B cell (primary cell): ENCODE results near the gene COL25A1. TPM values are rescaled to one million over a fixed set of nuclear protein-coding genes. Genes with fewer than 3 reads are reported as not detected.

Experiments used
- ATAC-seq: fragments of 200-7000 bp; cut with Tn5 transposase; one replicate; pipeline ENCODE4 v1.10.0; 2021; ENCODE audit warnings: low read depth, mild to moderate bottlenecking, moderate number of reproducible peaks, moderate library complexity
- CTCF ChIA-PET: fragments of 350-600 bp; sonication (Branson Sonifier 250); formaldehyde crosslinking; loops from one replicate; lab custom pipeline; 2021; ENCODE audit warnings: antibody characterized with exemption, inconsistent platforms; lab: Charles Lee
- POLR2A ChIA-PET: fragments of 350-600 bp; sonication (Branson Sonifier 250); formaldehyde crosslinking; loops from one replicate; lab custom pipeline; 2021; ENCODE audit warnings: antibody characterized with exemption; lab: Charles Lee
- DNase-seq: peaks from one replicate; pipeline ENCODE4 v3.0.0; 2013
- H2AFZ ChIP-seq: 2 replicates; pipeline ENCODE4 v1.6.1; 2012; ENCODE audit warnings: mild to moderate bottlenecking, low read depth, low read length; ENCODE audit not compliant: insufficient read depth, poor library complexity, severe bottlenecking
- H3K27ac ChIP-seq, 2 donors: 1 replicate in 1 of 2; 2 replicates in 1 of 2; pipeline ENCODE4 v1.5.1; 2012 to 2013; ENCODE audit warnings: low read length in 2 of 2, mild to moderate bottlenecking in 2 of 2, moderate library complexity in 1 of 2
- H3K27me3 ChIP-seq, 4 experiments: fragments of 200-600 bp in 1 of 4; sonication (generic) in 1 of 4; replicated peaks in 1 of 4; 1 replicate in 2 of 4; 2 replicates in 2 of 4; pipeline versions ENCODE4 v1.6.1 to v1.7.0; 2013 to 2016; ENCODE audit warnings: low read length in 3 of 4, mild to moderate bottlenecking in 2 of 4, mixed read lengths in 1 of 4, moderate library complexity in 1 of 4; ENCODE audit not compliant: insufficient read depth in 4 of 4, control insufficient read depth in 3 of 4; ENCODE audit errors: control extremely low read depth in 1 of 4
- H3K36me3 ChIP-seq, 2 experiments: replicated peaks in 1 of 2; 1 replicate in 1 of 2; 2 replicates in 1 of 2; pipeline versions ENCODE4 v1.6.1 to v1.7.1; 2013; ENCODE audit warnings: low read length in 1 of 2; ENCODE audit not compliant: insufficient read depth in 2 of 2, control insufficient read depth in 1 of 2; ENCODE audit errors: control extremely low read depth in 1 of 2, extremely low read depth in 1 of 2
- H3K4me1 ChIP-seq, 2 donors: fragments of 200-600 bp in 1 of 2; sonication (generic) in 1 of 2; 1 replicate in 1 of 2; 2 replicates in 1 of 2; pipeline versions ENCODE4 v1.5.1 to v1.6.1; 2013 to 2017; ENCODE audit warnings: low read length in 2 of 2; ENCODE audit not compliant: control insufficient read depth in 2 of 2, insufficient read depth in 2 of 2
- H3K4me2 ChIP-seq: replicated peaks from 2 replicates; pipeline ENCODE3; 2012; ENCODE audit warnings: mild to moderate bottlenecking, low read depth, low read length; ENCODE audit not compliant: poor library complexity, severe bottlenecking
- H3K4me3 ChIP-seq, 5 experiments: fragments of 200-600 bp in 1 of 5; sonication (generic) in 1 of 5; 1 replicate in 3 of 5; 2 replicates in 2 of 5; pipeline versions ENCODE4 v1.5.1 to v1.7.0; 2011 to 2016; ENCODE audit warnings: low read length in 4 of 5, mild to moderate bottlenecking in 4 of 5, low read depth in 2 of 5, control low read depth in 1 of 5, moderate library complexity in 1 of 5; ENCODE audit not compliant: insufficient read depth in 1 of 5; ENCODE audit errors: control extremely low read depth in 1 of 5, extremely low read depth in 1 of 5
- H3K79me2 ChIP-seq: fragments of 200-600 bp; sonication (generic); one replicate; pipeline ENCODE4 v1.6.0; 2016; ENCODE audit warnings: low read length; ENCODE audit not compliant: control insufficient read depth, insufficient read depth
- H3K9ac ChIP-seq: fragments of 200-600 bp; sonication (generic); 2 replicates; pipeline ENCODE4 v1.6.1; 2017; ENCODE audit warnings: mild to moderate bottlenecking, low read length, moderate library complexity
- H3K9me3 ChIP-seq, 3 donors: one replicate each; pipeline versions ENCODE4 v1.6.1 to v1.7.1; 2013; ENCODE audit warnings: low read length in 2 of 3; ENCODE audit not compliant: control insufficient read depth in 2 of 3, insufficient read depth in 1 of 3; ENCODE audit errors: control extremely low read depth in 1 of 3
- H4K20me1 ChIP-seq: 2 replicates; pipeline ENCODE4 v1.6.0; 2012; ENCODE audit warnings: mild to moderate bottlenecking, low read length; ENCODE audit not compliant: insufficient read depth, control insufficient read depth, poor library complexity, severe bottlenecking
- H3K27ac Mint-ChIP-seq: one replicate; pipeline ENCODE4 v1.8.0; 2021; ENCODE audit warnings: mixed read lengths
- H3K27me3 Mint-ChIP-seq: one replicate; pipeline ENCODE4 v1.8.0; 2021; ENCODE audit warnings: mixed read lengths
- H3K4me1 Mint-ChIP-seq: one replicate; pipeline ENCODE4 v1.8.0; 2021; ENCODE audit warnings: mixed read lengths
- H3K4me3 Mint-ChIP-seq: one replicate; pipeline ENCODE4 v1.8.0; 2021; ENCODE audit warnings: mixed read lengths
- H3K9me3 Mint-ChIP-seq: one replicate; pipeline ENCODE4 v1.8.0; 2022; ENCODE audit warnings: mixed read lengths; ENCODE audit not compliant: insufficient read depth
- CTCF ChIP-seq: fragments of 200-600 bp; IDR thresholded peaks from one replicate; pipeline ENCODE4 v1.8.0; 2022; ENCODE audit warnings: antibody characterized with exemption, mild to moderate bottlenecking
- EZH2 ChIP-seq: IDR thresholded peaks from 2 replicates; pipeline ENCODE4 v1.6.1; 2012; ENCODE audit warnings: borderline replicate concordance, low read depth, mild to moderate bottlenecking, moderate library complexity, low read length; ENCODE audit not compliant: insufficient read depth, poor library complexity, severe bottlenecking
- WGBS: methylation state at CpG from one replicate; pipeline ENCODE4 v1.1.5; 2013; ENCODE audit warnings: missing lambda C conversion rate; ENCODE audit not compliant: insufficient coverage; 5-methylcytosine and 5-hydroxymethylcytosine counted together
- intact Hi-C: fragments of 100-400 bp; cut with micrococcal nuclease; formaldehyde crosslinking; loops from one replicate; pipeline ENCODE4 v1.10.0; 2022
- polyA plus RNA-seq: library from polyadenylated mRNA; depleted of rRNA; stranded (reverse); fragments of >200 nt; gene quantifications from 2 replicates; pipeline ENCODE4 v1.2.3, GENCODE V29; 2012
- total RNA-seq, 2 donors: library from RNA; stranded (reverse); fragments of 120-200 nt in 1 of 2; gene quantifications; 1 replicate in 1 of 2; 2 replicates in 1 of 2; pipeline versions ENCODE4 v1.2.3 to v1.2.4, GENCODE V29; 2013 to 2022

COL25A1 gene
- total and polyA plus RNA-seq, 2 donors (not counting 1 experiment from before 2014, with no cell fraction given) = not detected

GRCh38 chr4:109083911-109084310 is 218.5 kb downstream of the COL25A1 start:
- no peak for ATAC-seq
- H4K20me1 ChIP-seq = no peaks in the 10 kb centered on the region
- no peaks in the 10 kb centered on the region for H3K79me2 ChIP-seq
- no peak overlapping the region for H3K4me3 ChIP-seq
- WGBS = no CpG with 5 or more reads among the region's 3 CpGs
- Mint-ChIP-seq H3K27me3 (peaks cover 8% of the 10 kb centered on the region), H3K27ac (no peak overlapping the region), H3K4me1 (no peaks in the 10 kb centered on the region), H3K4me3 (no peak overlapping the region), H3K9me3 (no peaks in the 10 kb centered on the region)
- H3K36me3 ChIP-seq = no peaks in the 10 kb centered on the region
- no peak overlapping the region for H3K9ac ChIP-seq
- no peak for TF ChIP-seq CTCF
- no peak for TF ChIP-seq EZH2
- H3K4me1 ChIP-seq = no peaks in the 10 kb centered on the region
- ChIA-PET CTCF (no interaction called here), POLR2A (no interaction called here)
- intact Hi-C loops = no loop called here
- H2AFZ ChIP-seq = no peak overlapping the region
- H3K27me3 ChIP-seq = no peaks in the 10 kb centered on the region
- no peak for DNase-seq
- no peaks in the 10 kb centered on the region for H3K9me3 ChIP-seq
- H3K27ac ChIP-seq = no peak overlapping the region
- no peak overlapping the region for H3K4me2 ChIP-seq

DNA sequence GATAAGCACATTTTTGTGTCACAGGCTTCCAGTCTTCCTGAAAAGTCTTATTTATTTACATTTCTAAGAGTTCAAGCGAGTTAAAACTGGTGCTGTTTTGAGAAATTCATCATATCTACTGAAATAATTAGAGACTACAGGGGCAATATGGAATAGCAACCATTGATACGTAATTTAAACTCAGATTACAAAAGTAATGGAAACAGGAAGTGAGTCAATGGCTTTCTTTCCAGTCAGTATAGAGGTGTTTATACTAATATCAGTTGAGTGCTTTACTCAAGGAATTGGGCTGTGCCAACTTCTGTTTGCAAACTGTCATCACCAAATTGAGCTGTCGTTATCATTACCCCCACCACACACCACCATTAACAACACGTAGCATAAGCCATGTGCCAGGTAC is 222.7 kb downstream of the COL25A1 start:
- no peaks in the 10 kb centered on the region for H3K79me2 ChIP-seq
- TF ChIP-seq EZH2 = no peak
- TF ChIP-seq CTCF = no peak
- no peaks in the 10 kb centered on the region for H3K4me1 ChIP-seq
- no peak overlapping the region for H3K27ac ChIP-seq
- H3K36me3 ChIP-seq = no peaks in the 10 kb centered on the region
- no peak overlapping the region for H3K4me2 ChIP-seq
- ChIA-PET CTCF (no interaction called here), POLR2A (no interaction called here)
- H3K27me3 ChIP-seq = no peaks in the 10 kb centered on the region
- H3K9me3 Mint-ChIP-seq = no peaks in the 10 kb centered on the region
- no peak overlapping the region for H2AFZ ChIP-seq
- H3K4me3 Mint-ChIP-seq = no peak overlapping the region
- no peaks in the 10 kb centered on the region for H3K27me3 Mint-ChIP-seq
- no peaks in the 10 kb centered on the region for H4K20me1 ChIP-seq
- H3K4me1 Mint-ChIP-seq = no peaks in the 10 kb centered on the region
- ATAC-seq (no peak), DNase-seq (no peak)
- intact Hi-C loops = no loop called here
- H3K27ac Mint-ChIP-seq = no peak overlapping the region
- no CpG with 5 or more reads among the region's 4 CpGs for WGBS
- H3K4me3 ChIP-seq = no peak overlapping the region
- no peaks in the 10 kb centered on the region for H3K9me3 ChIP-seq
- no peak overlapping the region for H3K9ac ChIP-seq
